HepG2 (cell line): ENCODE measurements around the gene BMERB1. TPM values are rescaled to one million over a fixed set of nuclear protein-coding genes. Genes with fewer than 3 reads are reported as not detected.

Source experiments
- ATF3 ChIP-seq: sonication (generic); formaldehyde crosslinking; IDR thresholded peaks from 2 replicates; pipeline ENCODE4 v1.4.0; 2020; ENCODE audit warnings: missing genetic modification reagents
- BRD4 ChIP-seq: sonication (generic); formaldehyde crosslinking; IDR thresholded peaks from 2 replicates; pipeline ENCODE4 v1.4.0; 2020; ENCODE audit warnings: missing genetic modification reagents
- CSRNP2 ChIP-seq: sonication (generic); formaldehyde crosslinking; conservative IDR thresholded peaks from 2 replicates; pipeline ENCODE4 v1.8.0; 2022; ENCODE audit warnings: low read depth, missing genetic modification reagents
- MXD1 ChIP-seq: sonication (generic); formaldehyde crosslinking; IDR thresholded peaks from 2 replicates; pipeline ENCODE4 v1.4.0; 2020; ENCODE audit warnings: mild to moderate bottlenecking, missing genetic modification reagents
- MYPOP ChIP-seq: sonication (generic); formaldehyde crosslinking; IDR thresholded peaks from 2 replicates; pipeline ENCODE4 v1.8.1; 2023; ENCODE audit warnings: mild to moderate bottlenecking, moderate library complexity, missing genetic modification reagents
- NFYB ChIP-seq: sonication (generic); formaldehyde crosslinking; IDR thresholded peaks from 2 replicates; pipeline ENCODE4 v1.4.0; 2020; ENCODE audit warnings: missing genetic modification reagents
- RAD51 ChIP-seq: fragments of 450-650 bp; IDR thresholded peaks from 2 replicates; pipeline ENCODE4 v1.6.1; 2016; ENCODE audit warnings: borderline replicate concordance
- SCMH1 ChIP-seq: sonication (generic); formaldehyde crosslinking; IDR thresholded peaks from 2 replicates; pipeline ENCODE4 v1.9.0; 2021; ENCODE audit warnings: missing genetic modification reagents, mild to moderate bottlenecking, borderline replicate concordance
- ZBTB10 ChIP-seq: sonication (generic); formaldehyde crosslinking; IDR thresholded peaks from 2 replicates; pipeline ENCODE4 v1.4.0; 2020; ENCODE audit warnings: missing genetic modification reagents, borderline replicate concordance
- ZEB1 ChIP-seq: IDR thresholded peaks from 2 replicates; pipeline ENCODE4 v1.6.1; 2012; ENCODE audit warnings: mild to moderate bottlenecking, low read depth, inconsistent platforms; ENCODE audit not compliant: insufficient replicate concordance
- ZNF10 ChIP-seq: sonication (generic); formaldehyde crosslinking; IDR thresholded peaks from 2 replicates; pipeline ENCODE4 v1.4.0; 2020; ENCODE audit warnings: mild to moderate bottlenecking, low read depth, missing genetic modification reagents, borderline replicate concordance
- ZNF143 ChIP-seq: sonication (generic); formaldehyde crosslinking; IDR thresholded peaks from 2 replicates; pipeline ENCODE4 v1.4.0; 2020; ENCODE audit warnings: missing genetic modification reagents
- polyA plus RNA-seq, 8 experiments: library from polyadenylated mRNA; depleted of rRNA in 3 of 8; stranded (reverse) in 7 of 8; unstranded in 1 of 8; fragments of >200 nt; fragmentation: Illumina TruSeq in 4 of 8; extraction: Trizol in 4 of 8; gene quantifications; 2 replicates each; pipeline versions ENCODE4 v1.2.1 to v1.2.3, GENCODE V29; 2011 to 2016; ENCODE audit warnings: low read depth in 4 of 8, missing spikeins in 1 of 8, mixed read lengths in 1 of 8; ENCODE audit not compliant: insufficient read depth in 1 of 8
- total RNA-seq, 5 experiments: library from RNA; depleted of rRNA; stranded (reverse); fragments of >200 nt; fragmentation: Illumina TruSeq; extraction: Trizol; gene quantifications; 2 replicates each; pipeline ENCODE4 v1.2.3, GENCODE V29; 2016; ENCODE audit warnings: low read depth in 1 of 5

The BMERB1 gene
- total and polyA plus RNA-seq, 2 of the 13 experiments (the other 11 are each of a cell fraction or from before 2014, with no cell fraction given): 1.4 TPM

- no peak for TF ChIP-seq CSRNP2 (CRISPR knock-in tag)
- no peak for TF ChIP-seq RAD51
- no peak for TF ChIP-seq ZBTB10
- no peak for TF ChIP-seq BRD4
- no peak for TF ChIP-seq ZNF143 (CRISPR knock-in tag)
- TF ChIP-seq ZNF10 (CRISPR knock-in tag): no peak
- TF ChIP-seq ATF3 (CRISPR knock-in tag): no peak
- TF ChIP-seq NFYB (CRISPR knock-in tag): no peak
- no peak for TF ChIP-seq MYPOP (CRISPR knock-in tag)
- no peak for TF ChIP-seq ZEB1
- TF ChIP-seq MXD1: no peak
- TF ChIP-seq SCMH1: no peak
These were observed 18.8 kb upstream of the BMERB1 start (continued) for GRCh38 chr16:15415511-15415985.
